RCC 7860 (cell line): Measurements from ENCODE around the gene NCR3LG1.
"Not testable (repeated sequence)": the region's sequence is repeated elsewhere in the genome, so short reads cannot be mapped to it uniquely, and the experiment has no call there.

Experiments
- DNase-seq: peaks from one replicate; pipeline ENCODE4 v3.0.0-alpha.2; 2015; ENCODE audit warnings: low spot score
- FAIRE-seq: peaks from 2 replicates; lab custom pipeline; 2012; peaks lifted over from hg19 to GRCh38; lab: Jason Lieb, UNC

Gene NCR3LG1

GRCh38 chr11:17408026-17408425, 56.4 kb downstream of the NCR3LG1 start:
- DNase-seq (no peak), FAIRE-seq (no peak)

GRCh38 chr11:17408641-17409040, 57.0 kb downstream of the NCR3LG1 start:
- no peak for FAIRE-seq
- no peak for DNase-seq

- DNase-seq (no peak), FAIRE-seq (no peak)
These were observed 59.2 kb downstream of the NCR3LG1 start for GRCh38 chr11:17410606-17411379.

GRCh38 chr11:17411418-17411817, 59.8 kb downstream of the NCR3LG1 start:
- no peak for FAIRE-seq
- no peak for DNase-seq

- no peak for DNase-seq
These were observed 61.0 kb downstream of the NCR3LG1 start for GRCh38 chr11:17412488-17413180.

GRCh38 chr11:17413414-17414316, 62.1 kb downstream of the NCR3LG1 start:
- FAIRE-seq = no peak
- DNase-seq = no peak

More at GRCh38 chr11:17412488-17413180, 61.0 kb downstream of the NCR3LG1 start:
- FAIRE-seq = no peak

GRCh38 chr11:17414317-17414737, 62.7 kb downstream of the NCR3LG1 start:
- FAIRE-seq (no peak), DNase-seq (no peak)

- DNase-seq (no peak), FAIRE-seq (no peak)
These were observed 63.4 kb downstream of the NCR3LG1 start for GRCh38 chr11:17414992-17415391.

- no peak for FAIRE-seq
- DNase-seq = no peak
These were observed 64.0 kb downstream of the NCR3LG1 start for GRCh38 chr11:17415523-17416104.

GRCh38 chr11:17416492-17416891, 64.9 kb downstream of the NCR3LG1 start:
- DNase-seq (no peak), FAIRE-seq (no peak)

GRCh38 chr11:17418444-17419081, 67.0 kb downstream of the NCR3LG1 start:
- no peak for FAIRE-seq
- no peak for DNase-seq

- FAIRE-seq = no peak
- no peak for DNase-seq
These were observed 70.2 kb downstream of the NCR3LG1 start for GRCh38 chr11:17421781-17422180.

- DNase-seq (no peak), FAIRE-seq (no peak)
These were observed 72.1 kb downstream of the NCR3LG1 start for GRCh38 chr11:17423533-17424310.

- not testable (repeated sequence) for DNase-seq, FAIRE-seq
These were observed 74.6 kb downstream of the NCR3LG1 start for GRCh38 chr11:17426233-17426632.
